Activated CD4-positive, alpha-beta T cell treated with anti-CD3 and anti-CD28 coated beads, Interleukin-2, amount 50 U/mL, for 16 hours (primary cell): ENCODE results near the gene ARL4D.

Experiments used
- DNase-seq: peaks from one replicate; pipeline ENCODE4 v3.0.0-alpha.2; 2020

Gene ARL4D

GRCh38 chr17:43430936-43431713 lies 32.3 kb downstream of the ARL4D start:
- DNase-seq, result no peak

- DNase-seq, result no peak
Measured at GRCh38 chr17:43431714-43432523, 33.1 kb downstream of the ARL4D start.

GRCh38 chr17:43434902-43435319 lies 36.1 kb downstream of the ARL4D start:
- no peak for DNase-seq

GRCh38 chr17:43437756-43438155 lies 39.0 kb downstream of the ARL4D start:
- no peak for DNase-seq

- no peak for DNase-seq
Measured at GRCh38 chr17:43438626-43439025, 39.8 kb downstream of the ARL4D start.

- no peak for DNase-seq
Measured at GRCh38 chr17:43439041-43439440, 40.2 kb downstream of the ARL4D start.

GRCh38 chr17:43442711-43443110 lies 43.9 kb downstream of the ARL4D start:
- no peak for DNase-seq

- no peak for DNase-seq
Measured at GRCh38 chr17:43443381-43443780, 44.6 kb downstream of the ARL4D start.

- no peak for DNase-seq
Measured at GRCh38 chr17:43444223-43445008, 45.6 kb downstream of the ARL4D start.

- no peak for DNase-seq
Measured at GRCh38 chr17:43445009-43445589, 46.3 kb downstream of the ARL4D start.

GRCh38 chr17:43446773-43447172 lies 48.0 kb downstream of the ARL4D start:
- DNase-seq, result no peak

- DNase-seq, result no peak
Measured at GRCh38 chr17:43448720-43449469, 50.1 kb downstream of the ARL4D start.

- no peak for DNase-seq
Measured at GRCh38 chr17:43449470-43450248, 50.9 kb downstream of the ARL4D start.
